Fibroblast of skin of abdomen (primary cell): Measurements from ENCODE around the gene INPP5A.
"Not testable (repeated sequence)": the region's sequence is repeated elsewhere in the genome, so short reads cannot be mapped to it uniquely, and the experiment has no call there.

Experiments
- DNase-seq: peaks from one replicate; pipeline ENCODE4 v3.0.0-alpha.2; 2013

INPP5A gene

GRCh38 chr10:132549371-132549770, 11.8 kb downstream of the INPP5A start:
- DNase-seq: no peak

- DNase-seq: no peak
Measured at GRCh38 chr10:132550366-132551092, 12.9 kb downstream of the INPP5A start.

GRCh38 chr10:132551093-132551807, 13.7 kb downstream of the INPP5A start:
- DNase-seq: no peak

- no peak for DNase-seq
Measured at GRCh38 chr10:132551808-132552130, 14.2 kb downstream of the INPP5A start.

- DNase-seq: not testable (repeated sequence)
Measured at GRCh38 chr10:132552635-132553034, 15.0 kb downstream of the INPP5A start.

- not testable (repeated sequence) for DNase-seq
Measured at GRCh38 chr10:132553568-132553967, 16.0 kb downstream of the INPP5A start.

- DNase-seq: no peak
Measured at GRCh38 chr10:132554053-132554990, 16.7 kb downstream of the INPP5A start.

- no peak for DNase-seq
Measured at GRCh38 chr10:132554991-132555647, 17.5 kb downstream of the INPP5A start.

- DNase-seq: no peak
Measured at GRCh38 chr10:132555648-132556575, 18.3 kb downstream of the INPP5A start.

GRCh38 chr10:132556994-132557441, 19.4 kb downstream of the INPP5A start:
- no peak for DNase-seq

GRCh38 chr10:132557696-132558515, 20.3 kb downstream of the INPP5A start:
- no peak for DNase-seq

- DNase-seq: no peak
Measured at GRCh38 chr10:132558516-132559413, 21.2 kb downstream of the INPP5A start.

- no peak for DNase-seq
Measured at GRCh38 chr10:132559538-132559937, 22.0 kb downstream of the INPP5A start.

- no peak for DNase-seq
Measured at GRCh38 chr10:132560241-132560731, 22.7 kb downstream of the INPP5A start.

GRCh38 chr10:132562177-132562915, 24.8 kb downstream of the INPP5A start:
- DNase-seq: no peak

GRCh38 chr10:132562916-132563456, 25.4 kb downstream of the INPP5A start:
- DNase-seq: no peak

- no peak for DNase-seq
Measured at GRCh38 chr10:132563485-132564248, 26.1 kb downstream of the INPP5A start.
